Right lung (tissue), 5 donors: ENCODE results near the gene PMCH. TPM values are rescaled to one million over a fixed set of nuclear protein-coding genes. Genes with fewer than 3 reads are reported as not detected.
"Not testable (repeated sequence)": the region's sequence is repeated elsewhere in the genome, so short reads cannot be mapped to it uniquely, and the experiment has no call there.

ENCODE experiments used
- DNase-seq, 2 donors: peaks; one replicate each; pipeline ENCODE4 v3.0.0-alpha.2; 2013
- polyA plus RNA-seq, 5 donors: library from polyadenylated mRNA; unstranded; fragments of 120-200 nt; gene quantifications; one replicate each; pipeline versions ENCODE4 v1.2.1 to v1.2.3, GENCODE V29; 2013; ENCODE audit warnings: inconsistent platforms in 1 of 5, low replicate concordance in 1 of 5; ENCODE audit not compliant: insufficient read length in 5 of 5, insufficient read depth in 1 of 5

The PMCH gene
- polyA plus RNA-seq, 5 donors = 0.23 to 1.0 (median 0.63) TPM; not detected in 1

GRCh38 chr12:102147062-102147587 lies 50.5 kb downstream of the PMCH start:
- not testable (repeated sequence) for DNase-seq

Other genes with a start within 250 kb of the PMCH start
- gene WASHC3, start 135.8 kb downstream of the PMCH start, polyA plus RNA-seq = 10 to 100 TPM; 44.7 to 68.0 (median 57.1) TPM
- gene NUP37, start 77.7 kb downstream of the PMCH start, polyA plus RNA-seq = 10 to 100 TPM; 28.3 to 45.5 (median 40.0) TPM
- 10 to 100 TPM; 10.6 to 26.5 (median 19.2) TPM for gene PARPBP, start 77.7 kb downstream of the PMCH start, polyA plus RNA-seq